Suprapubic skin (tissue), 3 donors: Measurements from ENCODE around the gene TCF3.

Experiments
- EP300 ChIP-seq: sonication (generic); formaldehyde crosslinking; IDR thresholded peaks from one replicate; pipeline ENCODE4 v1.6.1; 2017; ENCODE audit warnings: antibody characterized with exemption
- POLR2A ChIP-seq, 2 donors: fragments of 450-650 bp; IDR thresholded peaks; one replicate each; pipeline ENCODE4 v1.6.1; 2017; ENCODE audit warnings: antibody characterized with exemption in 2 of 2, mild to moderate bottlenecking in 2 of 2, moderate library complexity in 2 of 2
- TF ChIP-seq, protein P1 (sequence below), 2 donors: fragments of 200-600 bp in 1 of 2; fragments of 450-650 bp in 1 of 2; sonication (generic) in 1 of 2; IDR thresholded peaks; one replicate each; pipeline ENCODE4 v1.5.1; 2016 to 2019; ENCODE audit warnings: antibody characterized with exemption in 2 of 2, mild to moderate bottlenecking in 1 of 2, moderate library complexity in 1 of 2

DNA sequence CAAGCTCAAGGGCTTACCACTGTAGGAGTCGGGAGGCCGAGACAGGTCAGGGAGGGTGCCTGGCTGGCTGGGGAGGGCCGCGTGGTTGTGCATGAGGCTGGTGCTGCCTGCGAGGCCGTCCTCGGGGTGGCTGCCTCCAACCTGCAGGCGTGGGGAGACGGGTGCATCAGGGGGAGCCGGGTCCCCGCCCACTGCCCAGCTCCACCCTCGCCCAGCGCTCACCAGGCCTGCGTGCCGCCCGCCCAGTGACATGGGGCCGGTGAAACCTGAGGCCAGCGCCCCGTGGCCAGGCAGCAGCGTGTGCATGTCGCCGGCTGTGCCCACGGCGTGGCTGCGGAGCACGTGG, 33.3 kb downstream of the TCF3 start:
- TF ChIP-seq POLR2A (IDR thresholded peaks at IDR 0.05) (no peak), EP300 (no peak)
- TF ChIP-seq, protein P1, sequence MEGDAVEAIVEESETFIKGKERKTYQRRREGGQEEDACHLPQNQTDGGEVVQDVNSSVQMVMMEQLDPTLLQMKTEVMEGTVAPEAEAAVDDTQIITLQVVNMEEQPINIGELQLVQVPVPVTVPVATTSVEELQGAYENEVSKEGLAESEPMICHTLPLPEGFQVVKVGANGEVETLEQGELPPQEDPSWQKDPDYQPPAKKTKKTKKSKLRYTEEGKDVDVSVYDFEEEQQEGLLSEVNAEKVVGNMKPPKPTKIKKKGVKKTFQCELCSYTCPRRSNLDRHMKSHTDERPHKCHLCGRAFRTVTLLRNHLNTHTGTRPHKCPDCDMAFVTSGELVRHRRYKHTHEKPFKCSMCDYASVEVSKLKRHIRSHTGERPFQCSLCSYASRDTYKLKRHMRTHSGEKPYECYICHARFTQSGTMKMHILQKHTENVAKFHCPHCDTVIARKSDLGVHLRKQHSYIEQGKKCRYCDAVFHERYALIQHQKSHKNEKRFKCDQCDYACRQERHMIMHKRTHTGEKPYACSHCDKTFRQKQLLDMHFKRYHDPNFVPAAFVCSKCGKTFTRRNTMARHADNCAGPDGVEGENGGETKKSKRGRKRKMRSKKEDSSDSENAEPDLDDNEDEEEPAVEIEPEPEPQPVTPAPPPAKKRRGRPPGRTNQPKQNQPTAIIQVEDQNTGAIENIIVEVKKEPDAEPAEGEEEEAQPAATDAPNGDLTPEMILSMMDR (IDR thresholded peaks at IDR 0.05) = no peak
